ENCODE results near the gene ERI3. TPM values are rescaled to one million over a fixed set of nuclear protein-coding genes. Genes with fewer than 3 reads are reported as not detected.

ERI3 gene
- polyA plus RNA-seq, 3 donors, result 26.4 to 35.0 (median 26.6) TPM

- Histone ChIP-seq H4K20me1 (ENCODE audit: insufficient read depth, low read length) (peaks cover 7% of the 10 kb centered on the region), H3K36me3 (replicated peaks in 1 of 2; ENCODE audit: control insufficient read depth in 1 of 2, insufficient read depth in 2 of 2, low read length in 2 of 2) (no peaks in the 10 kb centered on the region), H3K27ac (ENCODE audit: low read depth in 1 of 2, low read length in 2 of 2) (no peak overlapping the region), H3K4me1 (ENCODE audit: control insufficient read depth in 1 of 2, insufficient read depth in 2 of 2, low read length in 2 of 2) (no peaks in the 10 kb centered on the region), H3K79me2 (ENCODE audit: insufficient read depth, low read length) (peaks cover 9% of the 10 kb centered on the region), H2AFZ (ENCODE audit: insufficient read depth, low read depth, low read length, poor library complexity, severe bottlenecking) (no peak overlapping the region), H3K9ac (ENCODE audit: insufficient read depth, low read length, poor library complexity, severe bottlenecking) (no peak overlapping the region), H3K9me3 (replicated peaks in 1 of 2; ENCODE audit: control insufficient read depth in 1 of 2, insufficient read depth in 1 of 2, low read length in 2 of 2) (no peaks in the 10 kb centered on the region), H3K4me3 (replicated peaks in 1 of 3; ENCODE audit: low read depth in 2 of 3, low read length in 3 of 3) (no peak overlapping the region), H3K27me3 (ENCODE audit: control insufficient read depth in 2 of 2, insufficient read depth in 2 of 2, low read length in 2 of 2) (no peaks in the 10 kb centered on the region), H3K4me2 (replicated peaks; ENCODE audit: extremely low read depth, low read length, poor library complexity, severe bottlenecking) (no peak overlapping the region)
- intact Hi-C loops (cut with micrococcal nuclease), result no loop called here
- Mint-ChIP-seq H3K36me3 (peaks cover 8 to 10% of the 10 kb centered on the region in 2 donors), H3K27me3 (ENCODE audit: low read depth in 3 of 3) (no peaks in the 10 kb centered on the region), H3K4me3 (no peak overlapping the region), H3K4me1 (peaks cover 6% of the 10 kb centered on the region), H3K27ac (no peak overlapping the region), H3K9me3 (no peaks in the 10 kb centered on the region)
- no peak for TF ChIP-seq CTCF (IDR thresholded peaks at IDR 0.05)
- DNase-seq, result no peak
Observed at GRCh38 chr1:44345187-44345775, 9.8 kb downstream of the ERI3 start.

GRCh38 chr1:44339731-44340130 lies 15.3 kb downstream of the ERI3 start:
- no peak for DNase-seq
- H3K79me2 ChIP-seq (ENCODE audit: insufficient read depth, low read length), result peaks cover 1% of the 10 kb centered on the region
- no peak overlapping the region for H3K4me3 Mint-ChIP-seq
- no peak overlapping the region for H3K9ac ChIP-seq (ENCODE audit: insufficient read depth, low read length, poor library complexity, severe bottlenecking)
- H3K4me2 ChIP-seq (replicated peaks; ENCODE audit: extremely low read depth, low read length, poor library complexity, severe bottlenecking), result no peak overlapping the region
- H2AFZ ChIP-seq (ENCODE audit: insufficient read depth, low read depth, low read length, poor library complexity, severe bottlenecking), result no peak overlapping the region
- peak overlapping the region in 4 of 7 donors; percentile 8 to 65 (median 58) for H3K27ac Mint-ChIP-seq
- H3K9me3 Mint-ChIP-seq, result peaks cover 0 to 5% (median 3%) of the 10 kb centered on the region in 7 donors
- no peak for TF ChIP-seq CTCF (IDR thresholded peaks at IDR 0.05)
- no peaks in the 10 kb centered on the region for H3K27me3 Mint-ChIP-seq (ENCODE audit: low read depth in 3 of 3)
- H3K4me1 ChIP-seq (ENCODE audit: control insufficient read depth in 1 of 2, insufficient read depth in 2 of 2, low read length in 2 of 2), result peaks cover 0 to 3% of the 10 kb centered on the region in 2 donors
- peaks cover 23 to 42% of the 10 kb centered on the region in 2 donors for H3K36me3 ChIP-seq (replicated peaks in 1 of 2; ENCODE audit: control insufficient read depth in 1 of 2, insufficient read depth in 2 of 2, low read length in 2 of 2)
- no peaks in the 10 kb centered on the region for H3K27me3 ChIP-seq (ENCODE audit: control insufficient read depth in 2 of 2, insufficient read depth in 2 of 2, low read length in 2 of 2)
- no peak overlapping the region for H3K4me3 ChIP-seq (replicated peaks in 1 of 3; ENCODE audit: low read depth in 2 of 3, low read length in 3 of 3)
- WGBS (ENCODE audit: insufficient coverage), result no CpG with 5 or more reads among the region's 4 CpGs
- peaks cover 43 to 46% of the 10 kb centered on the region in 2 donors for H3K36me3 Mint-ChIP-seq
- intact Hi-C loops (cut with micrococcal nuclease), result no loop called here
- H4K20me1 ChIP-seq (ENCODE audit: insufficient read depth, low read length), result peaks cover 5% of the 10 kb centered on the region
- H3K27ac ChIP-seq (ENCODE audit: low read depth in 1 of 2, low read length in 2 of 2), result peak overlapping the region in 1 of 2 donors; percentile 37
- peaks cover 0 to 3% of the 10 kb centered on the region in 2 donors for H3K9me3 ChIP-seq (replicated peaks in 1 of 2; ENCODE audit: control insufficient read depth in 1 of 2, insufficient read depth in 1 of 2, low read length in 2 of 2)
- peaks cover 12% of the 10 kb centered on the region for H3K4me1 Mint-ChIP-seq
